Mucosa of descending colon (tissue), 3 donors: ENCODE data around the gene USP31. TPM values are rescaled to one million over a fixed set of nuclear protein-coding genes. Genes with fewer than 3 reads are reported as not detected.
"Not testable (repeated sequence)": the region's sequence is repeated elsewhere in the genome, so short reads cannot be mapped to it uniquely, and the experiment has no call there.

Source experiments
- ATAC-seq: fragments of 200-7000 bp; cut with Tn5 transposase; one replicate; pipeline ENCODE4 v1.9.1; 2020; ENCODE audit warnings: mild to moderate bottlenecking, moderate library complexity
- DNase-seq, 3 donors: peaks; one replicate each; pipeline ENCODE4 v3.0.0-alpha.2; 2020
- H3K36me3 ChIP-seq: fragments of 200-600 bp; one replicate; pipeline ENCODE4 v1.8.0; 2021; ENCODE audit warnings: low read depth, mild to moderate bottlenecking
- H3K4me1 ChIP-seq: fragments of 200-600 bp; one replicate; pipeline ENCODE4 v1.8.0; 2021; ENCODE audit warnings: low read depth, mild to moderate bottlenecking
- H3K4me3 ChIP-seq: fragments of 200-600 bp; one replicate; pipeline ENCODE4 v1.8.0; 2021; ENCODE audit warnings: mild to moderate bottlenecking
- H3K9me3 ChIP-seq: fragments of 200-600 bp; one replicate; pipeline ENCODE4 v1.8.0; 2021; ENCODE audit warnings: mild to moderate bottlenecking
- intact Hi-C, 2 donors: fragments of 100-400 bp; cut with DNase I in 1 of 2; cut with micrococcal nuclease in 1 of 2; formaldehyde crosslinking; loops; one replicate each; pipeline versions ENCODE4 v1.11.0 to v1.11.1; 2022; cut with DNase I, micrococcal nuclease
- total RNA-seq, 3 donors: library from RNA; stranded (reverse); fragmentation: NEBNext Ultra II Directional in 2 of 3; extraction: Animal tissue kit (Norgen Biotek cat#: 25700) in 2 of 3; gene quantifications; one replicate each; pipeline versions ENCODE4 v1.2.1 to v1.2.4, GENCODE V29; 2021 to 2023
- TF ChIP-seq, protein P1 (sequence below): fragments of 200-600 bp; IDR thresholded peaks from one replicate; pipeline ENCODE4 v1.8.0; 2022; ENCODE audit warnings: antibody characterized with exemption, mild to moderate bottlenecking
- donor health status: DM: no; HTN: no; CAD: no; lungs with moderate emphysema.
- donor health status: DM: no; HTN: no; CAD: no.
- donor health status: DM: no; HTN: yes; CAD: no.

USP31 gene
- total RNA-seq, 3 donors from 2014 or later, result 6.5 to 15.1 (median 7.7) TPM

GRCh38 chr16:23145608-23146007 is 3.6 kb downstream of the USP31 start:
- Histone ChIP-seq H3K36me3 (no peaks in the 10 kb centered on the region), H3K9me3 (no peaks in the 10 kb centered on the region), H3K4me3 (no peak overlapping the region), H3K4me1 (peaks cover 13% of the 10 kb centered on the region)
- TF ChIP-seq, protein P1, sequence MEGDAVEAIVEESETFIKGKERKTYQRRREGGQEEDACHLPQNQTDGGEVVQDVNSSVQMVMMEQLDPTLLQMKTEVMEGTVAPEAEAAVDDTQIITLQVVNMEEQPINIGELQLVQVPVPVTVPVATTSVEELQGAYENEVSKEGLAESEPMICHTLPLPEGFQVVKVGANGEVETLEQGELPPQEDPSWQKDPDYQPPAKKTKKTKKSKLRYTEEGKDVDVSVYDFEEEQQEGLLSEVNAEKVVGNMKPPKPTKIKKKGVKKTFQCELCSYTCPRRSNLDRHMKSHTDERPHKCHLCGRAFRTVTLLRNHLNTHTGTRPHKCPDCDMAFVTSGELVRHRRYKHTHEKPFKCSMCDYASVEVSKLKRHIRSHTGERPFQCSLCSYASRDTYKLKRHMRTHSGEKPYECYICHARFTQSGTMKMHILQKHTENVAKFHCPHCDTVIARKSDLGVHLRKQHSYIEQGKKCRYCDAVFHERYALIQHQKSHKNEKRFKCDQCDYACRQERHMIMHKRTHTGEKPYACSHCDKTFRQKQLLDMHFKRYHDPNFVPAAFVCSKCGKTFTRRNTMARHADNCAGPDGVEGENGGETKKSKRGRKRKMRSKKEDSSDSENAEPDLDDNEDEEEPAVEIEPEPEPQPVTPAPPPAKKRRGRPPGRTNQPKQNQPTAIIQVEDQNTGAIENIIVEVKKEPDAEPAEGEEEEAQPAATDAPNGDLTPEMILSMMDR, result no peak
- intact Hi-C loops, result no loop called here
- DNase-seq (no peak), ATAC-seq (no peak)

DNA sequence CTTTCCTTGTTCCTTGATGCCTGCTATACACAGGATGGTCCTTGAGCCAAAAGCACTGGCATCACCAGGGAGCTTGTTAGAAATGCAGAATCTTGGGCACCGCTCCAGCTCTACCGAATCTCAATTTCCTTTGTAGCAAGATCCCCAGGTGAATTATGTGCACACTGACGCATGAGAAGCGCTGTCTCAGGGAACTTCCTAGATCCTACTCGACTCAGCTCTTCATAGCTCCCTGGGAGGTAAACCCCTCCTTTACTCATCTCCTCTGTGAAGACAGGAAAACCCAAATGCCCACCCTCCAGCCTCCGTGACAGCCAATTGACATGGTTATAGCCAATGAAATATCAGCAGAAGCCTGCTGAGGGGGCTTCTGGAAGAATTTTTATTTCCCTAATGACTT is 4.1 kb downstream of the USP31 start:
- Histone ChIP-seq H3K4me3 (no peak overlapping the region), H3K36me3 (no peaks in the 10 kb centered on the region), H3K4me1 (peaks cover 13% of the 10 kb centered on the region), H3K9me3 (no peaks in the 10 kb centered on the region)
- no peak for DNase-seq
- TF ChIP-seq, protein P1, result no peak
- intact Hi-C loops, result no loop called here
- ATAC-seq, result no peak

- H3K4me3 ChIP-seq, H3K9me3 ChIP-seq, intact Hi-C loops, H3K36me3 ChIP-seq, DNase-seq, ATAC-seq: not testable (repeated sequence)
- H3K4me1 ChIP-seq, result peaks cover 13% of the 10 kb centered on the region
Observed at GRCh38 chr16:23144393-23144792, 4.9 kb downstream of the USP31 start.

DNA sequence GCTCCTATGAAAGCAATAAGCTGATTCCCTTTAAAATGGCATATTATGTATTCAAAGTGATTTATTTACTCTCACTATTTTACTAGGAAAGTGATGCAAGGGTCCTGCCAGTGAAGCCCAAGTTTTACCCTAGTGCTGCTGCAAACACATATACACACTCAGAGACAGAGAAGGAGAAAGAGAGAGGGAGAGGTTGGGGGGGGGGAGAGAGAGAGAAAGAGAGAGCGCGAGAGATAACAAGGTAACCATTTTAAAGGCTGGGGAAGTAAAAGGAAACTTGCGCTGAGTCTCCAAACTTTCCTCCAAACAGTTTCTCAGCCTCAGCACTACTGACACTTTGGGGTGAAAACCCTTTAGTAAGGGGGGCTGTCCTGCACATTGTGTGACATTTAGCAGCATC is 5.9 kb downstream of the USP31 start:
- TF ChIP-seq, protein P1, result no peak
- Histone ChIP-seq H3K36me3 (no peaks in the 10 kb centered on the region), H3K4me3 (no peak overlapping the region), H3K4me1 (peaks cover 13% of the 10 kb centered on the region), H3K9me3 (no peaks in the 10 kb centered on the region)
- intact Hi-C loops, result no loop called here
- ATAC-seq (no peak), DNase-seq (no peak)

DNA sequence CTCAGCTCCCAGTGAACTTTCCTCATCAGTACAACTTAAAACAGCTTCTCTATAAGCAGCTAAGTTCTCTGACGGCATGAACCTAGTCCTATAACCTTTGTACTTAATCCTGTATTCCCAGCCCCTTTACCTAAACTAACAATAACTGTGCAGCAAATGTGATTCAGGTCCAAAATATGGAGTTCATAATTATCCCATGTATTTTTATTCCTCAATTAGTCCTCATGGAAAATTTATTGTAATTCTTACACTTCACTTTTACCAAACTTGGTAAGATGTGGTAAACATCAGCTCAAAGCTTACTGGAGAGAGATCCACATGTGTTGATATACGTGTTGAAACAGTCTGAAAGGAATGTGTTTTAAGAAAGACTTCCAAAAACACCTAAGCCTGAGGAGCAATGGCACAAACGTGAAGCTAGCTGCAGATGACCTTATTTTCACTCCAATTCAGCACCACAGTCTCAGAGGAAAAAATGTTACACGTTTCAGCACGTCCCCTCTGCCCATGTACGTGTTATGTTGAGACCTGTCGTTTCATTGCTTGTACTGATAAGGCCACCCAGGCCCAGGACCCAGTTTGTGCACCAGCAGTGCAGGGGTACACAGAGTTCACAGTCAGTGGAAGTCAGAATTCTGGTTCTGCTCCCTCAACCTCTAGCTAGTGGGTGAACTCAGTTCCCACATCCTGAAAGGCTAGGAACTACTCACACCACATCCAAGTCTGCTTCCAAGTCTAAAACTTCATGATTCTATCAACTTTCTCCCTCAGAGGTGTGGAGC is 7.1 kb downstream of the USP31 start:
- H3K4me3 ChIP-seq, result no peak overlapping the region
- H3K4me1 ChIP-seq, result peaks cover 10% of the 10 kb centered on the region
- H3K9me3 ChIP-seq, result peaks cover 6% of the 10 kb centered on the region
- no peak for DNase-seq
- TF ChIP-seq, protein P1, result no peak
- ATAC-seq, result peak; percentile 51
- H3K36me3 ChIP-seq, result no peaks in the 10 kb centered on the region
- intact Hi-C loops, result no loop called here

GRCh38 chr16:23141500-23141899 is 7.8 kb downstream of the USP31 start:
- peaks cover 10% of the 10 kb centered on the region for H3K4me1 ChIP-seq
- no peak for ATAC-seq

More at GRCh38 chr16:23141500-23141899, 7.8 kb downstream of the USP31 start:
- peaks cover 9% of the 10 kb centered on the region for H3K9me3 ChIP-seq
- intact Hi-C loops, result no loop called here
- TF ChIP-seq, protein P1, result no peak
- no peak for DNase-seq
- no peak overlapping the region for H3K4me3 ChIP-seq
- no peaks in the 10 kb centered on the region for H3K36me3 ChIP-seq
